Nephron (organoid): ENCODE results near the gene IVNS1ABP.

Experiments
- H3K27ac Mint-ChIP-seq, 3 experiments: 2 replicates each; pipeline ENCODE4 v1.8.0; 2020; ENCODE audit warnings: mixed read lengths in 3 of 3, mild to moderate bottlenecking in 2 of 3, moderate library complexity in 1 of 3
- H3K27me3 Mint-ChIP-seq: 2 replicates; pipeline ENCODE4 v1.8.0; 2021; ENCODE audit warnings: low read depth, mild to moderate bottlenecking, moderate library complexity, mixed read lengths
- H3K36me3 Mint-ChIP-seq: 2 replicates; pipeline ENCODE4 v1.8.0; 2020; ENCODE audit warnings: low read depth, mixed read lengths
- H3K4me1 Mint-ChIP-seq: 2 replicates; pipeline ENCODE4 v1.8.0; 2020; ENCODE audit warnings: mixed read lengths
- H3K4me3 Mint-ChIP-seq, 3 experiments: 2 replicates each; pipeline ENCODE4 v1.8.0; 2020; ENCODE audit warnings: mild to moderate bottlenecking in 3 of 3, mixed read lengths in 3 of 3, moderate library complexity in 2 of 3
- H3K9me3 Mint-ChIP-seq: 2 replicates; pipeline ENCODE4 v1.8.0; 2020; ENCODE audit warnings: mixed read lengths
- TF ChIP-seq, protein P1 (sequence below), 3 experiments: fragments of 200-600 bp; sonication (generic); IDR thresholded peaks; one replicate each; pipeline ENCODE4 v1.5.0; 2021; ENCODE audit warnings: antibody characterized with exemption in 3 of 3; ENCODE audit not compliant: unreplicated experiment in 3 of 3

IVNS1ABP gene

DNA sequence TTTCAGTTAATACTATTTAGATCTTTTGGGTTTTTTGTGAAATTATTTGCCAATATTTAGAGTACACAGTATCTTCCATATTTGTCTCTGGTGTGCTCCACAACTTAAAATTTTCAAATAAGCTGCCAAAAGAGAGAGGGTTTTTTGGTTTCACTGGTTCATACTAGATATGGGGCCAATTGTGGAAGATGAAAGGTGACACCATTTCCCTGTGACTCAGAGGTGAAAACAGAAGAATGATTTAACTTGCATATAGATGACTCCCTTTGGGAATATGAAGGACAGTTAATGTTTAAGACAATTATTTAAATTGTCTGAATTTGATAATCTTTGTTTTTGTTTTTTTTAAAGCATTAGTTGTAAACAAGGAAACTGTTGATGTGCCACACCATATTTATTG lies 37.5 kb downstream of the IVNS1ABP start:
- Mint-ChIP-seq H3K27ac (no peak overlapping the region), H3K27me3 (no peaks in the 10 kb centered on the region)

DNA sequence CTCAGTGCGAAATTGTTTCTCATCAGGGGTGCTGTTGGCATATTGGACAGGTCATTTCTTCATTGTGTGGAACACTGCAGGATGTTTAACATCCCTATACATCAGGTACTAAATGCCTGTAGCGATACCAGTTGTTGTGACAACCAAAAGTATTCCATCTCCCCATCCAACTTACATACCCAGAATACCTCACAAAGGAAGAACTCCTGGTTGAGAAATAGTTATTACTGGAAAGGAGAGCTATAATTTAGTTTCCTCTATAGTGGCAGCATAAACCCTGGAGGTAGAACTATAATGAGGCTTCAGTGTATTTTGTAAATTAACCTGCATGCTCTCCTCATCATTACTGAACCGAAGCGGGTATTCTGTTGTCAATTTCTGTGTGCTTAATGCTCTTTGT lies 45.1 kb downstream of the IVNS1ABP start:
- Mint-ChIP-seq H3K4me1 (no peaks in the 10 kb centered on the region), H3K9me3 (no peaks in the 10 kb centered on the region), H3K27me3 (no peaks in the 10 kb centered on the region), H3K36me3 (no peaks in the 10 kb centered on the region), H3K4me3 (no peak overlapping the region), H3K27ac (no peak overlapping the region)
- TF ChIP-seq, protein P1, sequence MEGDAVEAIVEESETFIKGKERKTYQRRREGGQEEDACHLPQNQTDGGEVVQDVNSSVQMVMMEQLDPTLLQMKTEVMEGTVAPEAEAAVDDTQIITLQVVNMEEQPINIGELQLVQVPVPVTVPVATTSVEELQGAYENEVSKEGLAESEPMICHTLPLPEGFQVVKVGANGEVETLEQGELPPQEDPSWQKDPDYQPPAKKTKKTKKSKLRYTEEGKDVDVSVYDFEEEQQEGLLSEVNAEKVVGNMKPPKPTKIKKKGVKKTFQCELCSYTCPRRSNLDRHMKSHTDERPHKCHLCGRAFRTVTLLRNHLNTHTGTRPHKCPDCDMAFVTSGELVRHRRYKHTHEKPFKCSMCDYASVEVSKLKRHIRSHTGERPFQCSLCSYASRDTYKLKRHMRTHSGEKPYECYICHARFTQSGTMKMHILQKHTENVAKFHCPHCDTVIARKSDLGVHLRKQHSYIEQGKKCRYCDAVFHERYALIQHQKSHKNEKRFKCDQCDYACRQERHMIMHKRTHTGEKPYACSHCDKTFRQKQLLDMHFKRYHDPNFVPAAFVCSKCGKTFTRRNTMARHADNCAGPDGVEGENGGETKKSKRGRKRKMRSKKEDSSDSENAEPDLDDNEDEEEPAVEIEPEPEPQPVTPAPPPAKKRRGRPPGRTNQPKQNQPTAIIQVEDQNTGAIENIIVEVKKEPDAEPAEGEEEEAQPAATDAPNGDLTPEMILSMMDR (IDR thresholded peaks at IDR 0.05; ENCODE audit: unreplicated experiment in 3 of 3) = no peak

More for the DNA sequence above, 37.5 kb downstream of the IVNS1ABP start:
- Mint-ChIP-seq H3K4me1 (no peaks in the 10 kb centered on the region), H3K36me3 (peaks cover 49% of the 10 kb centered on the region), H3K9me3 (no peaks in the 10 kb centered on the region), H3K4me3 (no peak overlapping the region)
- TF ChIP-seq, protein P1 (IDR thresholded peaks at IDR 0.05; ENCODE audit: unreplicated experiment in 3 of 3) = no peak

DNA sequence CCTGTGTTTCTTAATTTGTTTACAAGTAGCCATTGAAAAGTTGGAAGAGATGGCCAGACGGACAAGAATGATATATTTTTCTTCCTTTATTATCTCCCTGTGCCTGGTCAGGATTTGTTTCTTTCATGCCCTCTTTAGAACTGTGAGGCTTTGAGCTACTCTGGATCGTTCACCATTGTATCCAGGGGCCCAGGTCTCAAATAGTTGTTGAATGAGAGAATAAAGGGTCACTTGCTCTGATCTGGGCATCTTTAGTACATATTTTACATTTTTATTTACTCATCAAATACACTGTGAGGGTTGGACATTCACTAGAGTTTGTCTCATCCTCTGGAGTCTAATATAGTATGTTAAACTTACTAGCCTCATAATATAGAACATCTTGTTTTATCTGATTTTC lies 48.7 kb downstream of the IVNS1ABP start:
- no peaks in the 10 kb centered on the region for H3K9me3 Mint-ChIP-seq
- H3K4me1 Mint-ChIP-seq = no peaks in the 10 kb centered on the region
- TF ChIP-seq, protein P1 (IDR thresholded peaks at IDR 0.05; ENCODE audit: unreplicated experiment in 3 of 3) = no peak
- no peaks in the 10 kb centered on the region for H3K36me3 Mint-ChIP-seq
- H3K4me3 Mint-ChIP-seq = no peak overlapping the region
- no peaks in the 10 kb centered on the region for H3K27me3 Mint-ChIP-seq
- no peak overlapping the region for H3K27ac Mint-ChIP-seq

DNA sequence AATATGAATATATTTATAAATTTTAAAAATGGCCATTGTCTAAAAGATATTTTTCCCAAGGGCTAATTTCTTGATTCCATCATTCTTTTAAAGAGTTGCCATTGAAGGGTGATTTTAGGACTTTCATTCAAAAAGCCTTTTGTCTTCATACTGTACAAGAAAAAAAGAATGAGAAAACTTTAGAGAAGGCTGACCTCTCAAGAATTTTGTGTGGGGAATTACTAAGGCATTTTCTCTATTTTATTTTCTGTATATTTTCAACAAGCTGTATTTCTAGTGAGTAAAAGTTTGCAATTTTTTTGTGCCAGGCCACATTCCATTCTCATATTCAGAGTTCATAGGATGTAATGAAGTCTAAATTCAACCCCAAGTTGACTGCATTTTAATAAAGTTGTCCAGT lies 49.3 kb downstream of the IVNS1ABP start:
- Mint-ChIP-seq H3K36me3 (no peaks in the 10 kb centered on the region), H3K9me3 (no peaks in the 10 kb centered on the region), H3K4me3 (no peak overlapping the region), H3K4me1 (no peaks in the 10 kb centered on the region), H3K27ac (no peak overlapping the region), H3K27me3 (no peaks in the 10 kb centered on the region)
- TF ChIP-seq, protein P1 (IDR thresholded peaks at IDR 0.05; ENCODE audit: unreplicated experiment in 3 of 3) = no peak

DNA sequence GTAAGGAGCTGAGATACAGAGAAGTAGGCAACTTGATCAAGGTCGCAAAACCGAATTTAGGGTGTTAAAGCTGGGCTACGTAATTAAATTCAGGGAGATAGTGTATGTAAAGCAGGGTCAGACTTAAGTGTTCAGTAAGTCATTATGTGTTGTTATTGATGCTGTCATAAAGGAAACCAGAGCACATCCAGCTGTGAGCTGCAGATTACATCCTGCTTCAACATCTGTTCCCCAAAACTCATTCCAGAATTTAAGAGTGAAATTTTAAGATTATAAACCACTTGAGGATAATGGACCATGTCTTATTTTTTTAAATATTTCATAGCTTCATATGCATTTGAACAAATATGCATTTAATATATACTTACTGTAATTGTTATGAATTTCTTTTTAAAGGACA lies 49.7 kb downstream of the IVNS1ABP start:
- Mint-ChIP-seq H3K36me3 (no peaks in the 10 kb centered on the region), H3K27me3 (no peaks in the 10 kb centered on the region), H3K4me3 (no peak overlapping the region), H3K9me3 (no peaks in the 10 kb centered on the region), H3K27ac (no peak overlapping the region), H3K4me1 (no peaks in the 10 kb centered on the region)
- TF ChIP-seq, protein P1 (IDR thresholded peaks at IDR 0.05; ENCODE audit: unreplicated experiment in 3 of 3) = no peak

DNA sequence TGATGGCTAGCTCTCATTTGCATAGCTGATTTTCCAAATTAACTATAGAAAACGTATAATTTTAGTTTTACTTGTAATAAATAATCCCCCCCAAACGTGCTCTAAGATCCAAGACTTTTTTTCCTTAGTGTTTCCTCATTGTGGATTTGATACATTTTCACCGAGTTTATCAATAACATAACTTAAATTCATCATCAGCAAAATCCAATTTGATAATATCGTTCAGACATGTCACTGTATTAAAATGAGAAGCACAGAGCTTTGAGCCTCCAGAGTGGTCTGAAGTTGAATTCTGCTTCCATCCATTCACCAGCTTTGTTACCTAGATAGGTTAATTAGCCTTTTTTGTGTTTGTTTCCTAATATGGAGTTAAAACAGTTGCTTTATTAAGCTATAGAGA lies 51.7 kb downstream of the IVNS1ABP start:
- Mint-ChIP-seq H3K9me3 (no peaks in the 10 kb centered on the region), H3K4me1 (no peaks in the 10 kb centered on the region), H3K36me3 (peaks cover 4% of the 10 kb centered on the region), H3K4me3 (no peak overlapping the region), H3K27me3 (no peaks in the 10 kb centered on the region), H3K27ac (no peak overlapping the region)
- TF ChIP-seq, protein P1 (IDR thresholded peaks at IDR 0.05; ENCODE audit: unreplicated experiment in 3 of 3) = no peak
